GM21723 (cell line): ENCODE data around the gene TPRN.
"Not testable (repeated sequence)": the region's sequence is repeated elsewhere in the genome, so short reads cannot be mapped to it uniquely, and the experiment has no call there.

Experiments
- ATAC-seq: cut with Tn5 transposase; IDR thresholded peaks from one replicate; pipeline ENCODE4 v1.9.1; 2021; ENCODE audit warnings: mild to moderate bottlenecking, moderate library complexity; ENCODE audit not compliant: unreplicated experiment

Gene TPRN

GRCh38 chr9:137200311-137201204 is at the start of gene TPRN:
Gene TPRN (minus strand): TSS chr9:137200741. CDS start chr9:137200711, 30 bp downstream.
- peak; percentile 82 for ATAC-seq

DNA sequence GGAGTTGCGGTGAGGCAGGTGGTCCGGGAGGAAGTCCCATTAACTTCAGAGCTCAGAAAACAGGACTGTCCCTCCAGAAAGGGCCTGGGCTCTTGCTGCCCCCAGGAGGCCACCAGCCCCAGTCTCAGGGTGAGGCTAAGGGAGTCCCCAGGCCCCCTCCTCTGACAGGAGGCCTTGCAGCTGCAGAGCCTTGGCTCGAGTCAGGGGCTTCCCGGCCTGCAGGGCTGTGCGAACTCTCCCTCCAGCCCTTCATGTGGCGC is 47.3 kb upstream of the TPRN start:
- no peak for ATAC-seq

- no peak for ATAC-seq
These were observed 46.8 kb upstream of the TPRN start for GRCh38 chr9:137247135-137247915.

DNA sequence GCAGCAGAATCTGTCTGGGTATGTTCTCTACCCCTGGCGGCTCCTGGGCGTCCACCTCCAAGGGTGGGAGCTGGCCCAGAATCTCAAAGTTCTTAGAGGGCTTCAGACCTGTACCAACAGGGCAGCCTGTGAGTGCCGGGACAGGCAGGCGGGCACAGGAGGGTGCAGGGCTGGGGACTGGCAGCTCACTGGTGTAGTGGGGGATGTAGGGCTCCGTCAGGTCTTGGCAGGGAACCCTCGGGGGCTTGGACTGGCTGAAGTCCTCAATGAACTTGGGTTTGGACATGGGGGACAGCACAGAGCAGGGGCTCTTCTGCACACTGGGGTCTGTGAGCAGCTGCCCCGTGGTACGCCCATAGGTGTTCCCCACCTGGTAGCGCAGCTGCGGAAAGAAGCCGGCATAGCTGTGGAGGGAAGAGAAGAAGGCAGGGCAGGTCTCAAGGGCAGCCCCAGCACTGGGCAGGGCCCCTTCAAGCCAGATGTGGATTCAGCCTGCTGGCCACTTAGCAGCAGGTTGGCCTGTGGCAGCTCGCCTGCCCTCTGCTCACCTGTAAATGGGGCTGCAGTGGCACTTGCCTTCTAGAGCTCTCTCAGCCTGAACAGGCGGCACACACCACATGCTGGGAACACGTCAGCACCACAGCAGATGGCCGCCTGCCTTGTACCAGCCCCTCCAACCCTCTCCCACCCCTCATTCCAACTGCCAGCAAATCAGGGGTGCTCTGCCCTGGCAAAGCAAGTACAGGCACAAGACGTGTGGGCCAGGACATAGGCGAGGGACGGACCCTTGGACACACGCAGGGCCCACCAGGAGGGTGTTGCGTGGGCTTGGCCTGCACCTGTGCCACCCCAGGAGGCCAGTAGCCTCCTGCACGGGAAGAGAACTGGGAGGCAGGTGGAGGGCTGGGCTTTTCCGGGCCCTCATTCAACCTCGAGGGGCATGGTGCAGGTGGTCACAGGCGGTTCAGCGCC is 45.2 kb upstream of the TPRN start:
- ATAC-seq, result no peak

DNA sequence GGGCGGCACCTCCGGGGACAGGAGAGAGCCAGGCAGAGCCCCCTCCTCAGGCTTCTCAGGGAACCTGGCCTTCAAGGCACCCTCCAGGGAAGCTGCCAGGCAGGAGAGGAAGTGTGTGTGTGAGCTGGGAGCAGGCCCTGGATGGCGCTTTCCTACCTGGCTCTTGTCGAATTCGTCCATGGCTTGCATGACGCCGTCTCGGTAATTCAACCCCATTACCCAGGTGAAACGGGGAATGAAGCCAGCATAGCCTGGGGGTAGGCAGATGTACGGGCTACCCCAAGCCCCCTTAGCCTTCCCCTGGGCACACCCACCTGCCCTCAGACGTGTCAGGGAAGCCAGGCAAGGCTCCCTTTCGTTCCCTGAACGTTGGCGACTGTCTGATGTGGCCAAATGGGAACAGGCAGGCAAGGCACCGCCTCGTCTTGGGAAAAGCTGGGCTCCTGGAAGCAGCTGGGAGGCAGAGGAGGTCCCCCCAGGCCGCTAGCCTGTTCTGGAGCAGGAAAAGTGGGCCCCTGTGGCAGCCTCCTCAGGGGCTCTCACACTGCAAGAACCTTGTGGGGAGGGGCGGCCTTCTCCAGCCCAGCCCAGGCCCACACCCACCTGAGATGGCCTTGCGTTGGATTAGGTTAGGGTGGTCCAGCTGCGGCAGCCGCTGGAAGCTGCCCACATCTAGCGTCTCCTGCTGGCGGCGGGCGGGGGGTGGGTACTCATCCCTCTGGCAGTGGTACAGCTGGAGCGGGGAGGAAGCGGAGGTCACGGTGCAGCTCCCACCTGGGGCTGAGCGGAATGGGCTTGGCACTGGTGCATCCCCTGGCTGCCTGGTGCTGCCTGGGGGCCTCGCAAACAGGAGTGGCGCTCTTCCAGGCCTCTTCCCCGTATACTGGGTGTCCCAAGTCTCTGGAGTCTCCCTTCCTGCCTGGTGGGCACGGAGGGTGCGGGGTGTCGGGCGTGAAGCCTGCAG is 44.2 kb upstream of the TPRN start:
- no peak for ATAC-seq

DNA sequence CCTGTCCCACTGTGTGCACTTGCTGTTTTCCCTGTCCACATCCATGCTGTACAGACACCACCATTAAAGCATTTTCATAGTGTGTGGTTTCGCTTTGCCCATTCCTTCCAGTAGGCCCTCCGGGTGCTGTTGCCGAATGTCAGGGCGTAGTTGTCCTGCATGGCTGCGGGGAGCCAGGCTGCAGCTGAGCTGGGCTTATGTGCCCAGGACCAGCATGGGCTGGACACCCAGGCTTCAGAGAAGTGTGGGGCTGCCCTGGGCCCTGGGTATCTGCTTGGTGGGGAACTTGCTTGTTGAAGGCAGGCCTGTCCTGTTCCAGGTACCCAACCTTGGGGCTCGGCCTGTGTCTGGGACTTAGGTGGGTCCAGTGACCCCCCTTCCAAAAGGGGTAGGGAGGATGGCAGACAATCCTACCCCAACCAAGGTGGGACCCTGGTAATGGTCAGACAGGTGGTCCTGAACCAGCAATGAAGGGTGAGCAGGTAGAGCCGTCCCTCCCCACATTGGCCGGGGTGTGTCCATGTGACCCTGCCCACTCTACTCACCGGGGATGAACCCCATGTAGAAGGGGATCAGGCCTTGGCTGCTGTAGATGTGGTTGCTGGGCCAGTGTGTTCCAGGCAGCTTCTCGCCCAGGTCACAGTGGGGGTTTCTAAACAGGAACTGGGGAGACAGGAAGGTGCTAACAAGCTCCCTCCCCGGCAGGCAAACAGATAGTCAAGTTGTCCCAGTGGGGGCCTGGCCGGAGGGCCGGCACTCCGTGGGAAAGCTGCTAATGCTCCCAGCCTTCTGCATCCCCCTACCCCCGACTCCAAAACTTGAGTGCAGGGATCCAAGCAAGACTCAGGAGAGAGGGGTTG is 43.3 kb upstream of the TPRN start:
- no peak for ATAC-seq

DNA sequence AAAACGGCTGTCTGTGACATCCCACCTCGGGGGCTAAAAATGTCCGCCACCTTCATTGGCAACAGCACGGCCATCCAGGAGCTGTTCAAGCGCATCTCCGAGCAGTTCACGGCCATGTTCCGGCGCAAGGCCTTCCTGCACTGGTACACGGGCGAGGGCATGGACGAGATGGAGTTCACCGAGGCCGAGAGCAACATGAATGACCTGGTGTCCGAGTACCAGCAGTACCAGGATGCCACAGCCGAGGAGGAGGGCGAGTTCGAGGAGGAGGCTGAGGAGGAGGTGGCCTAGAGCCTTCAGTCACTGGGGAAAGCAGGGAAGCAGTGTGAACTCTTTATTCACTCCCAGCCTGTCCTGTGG is 42.7 kb upstream of the TPRN start:
- not testable (repeated sequence) for ATAC-seq

DNA sequence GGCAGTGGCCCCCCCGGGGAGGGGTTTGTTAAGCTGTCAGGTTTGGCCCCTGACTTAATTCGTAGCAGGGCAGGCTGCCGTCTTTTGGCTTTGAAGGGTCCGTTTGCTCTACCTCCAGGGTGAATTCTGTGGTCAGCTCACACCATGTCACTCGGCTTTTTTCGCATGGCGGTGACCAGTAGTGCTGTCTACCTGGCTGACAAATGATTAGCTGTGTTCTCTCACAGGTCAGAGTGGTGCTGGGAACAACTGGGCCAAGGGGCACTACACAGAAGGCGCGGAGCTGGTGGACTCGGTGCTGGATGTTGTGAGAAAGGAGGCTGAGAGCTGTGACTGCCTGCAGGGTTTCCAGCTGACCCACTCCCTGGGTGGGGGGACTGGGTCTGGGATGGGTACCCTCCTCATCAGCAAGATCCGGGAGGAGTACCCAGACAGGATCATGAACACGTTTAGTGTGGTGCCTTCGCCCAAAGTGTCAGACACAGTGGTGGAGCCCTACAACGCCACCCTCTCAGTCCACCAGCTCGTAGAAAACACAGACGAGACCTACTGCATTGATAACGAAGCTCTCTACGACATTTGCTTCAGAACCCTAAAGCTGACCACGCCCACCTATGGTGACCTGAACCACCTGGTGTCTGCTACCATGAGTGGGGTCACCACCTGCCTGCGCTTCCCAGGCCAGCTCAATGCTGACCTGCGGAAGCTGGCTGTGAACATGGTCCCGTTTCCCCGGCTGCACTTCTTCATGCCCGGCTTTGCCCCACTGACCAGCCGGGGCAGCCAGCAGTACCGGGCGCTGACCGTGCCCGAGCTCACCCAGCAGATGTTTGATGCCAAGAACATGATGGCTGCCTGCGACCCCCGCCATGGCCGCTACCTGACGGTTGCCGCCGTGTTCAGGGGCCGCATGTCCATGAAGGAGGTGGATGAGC is 42.0 kb upstream of the TPRN start:
- no peak for ATAC-seq

GRCh38 chr9:137241490-137242268 is 41.1 kb upstream of the TPRN start:
- ATAC-seq, result peak; percentile 11

GRCh38 chr9:137240841-137241489 is 40.4 kb upstream of the TPRN start, which contains the start of gene TUBB4B:
Gene TUBB4B (plus strand): TSS chr9:137241287. CDS start chr9:137241361, 74 bp downstream.
- peak; percentile 71 for ATAC-seq

DNA sequence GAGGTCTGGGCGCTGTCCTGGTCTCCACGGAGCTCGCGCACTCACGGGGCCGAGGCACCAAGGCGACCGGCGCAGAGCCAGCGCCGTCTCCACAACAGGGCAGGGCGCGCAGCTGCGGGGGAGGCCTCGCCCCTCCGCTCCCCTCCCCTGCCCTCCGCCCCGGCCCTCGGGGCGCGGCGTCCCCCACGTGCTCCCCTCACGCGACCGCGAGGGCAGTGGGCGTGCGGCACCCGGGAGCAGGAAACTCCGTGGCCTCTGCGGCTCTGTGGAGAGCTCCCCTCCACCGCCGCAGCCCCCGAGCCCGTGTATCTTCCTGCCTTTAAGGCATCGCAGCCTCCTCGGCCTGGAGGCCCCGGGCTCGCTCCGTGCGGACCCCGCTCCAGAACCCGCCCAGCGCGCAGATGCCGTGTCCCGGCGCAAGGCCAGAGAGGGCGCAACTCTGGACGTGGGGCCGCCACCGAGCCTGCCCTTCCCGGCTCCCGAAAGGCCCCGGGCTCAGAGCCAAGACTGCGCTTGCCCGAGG is 39.8 kb upstream of the TPRN start:
- ATAC-seq, result peak; percentile 22

DNA sequence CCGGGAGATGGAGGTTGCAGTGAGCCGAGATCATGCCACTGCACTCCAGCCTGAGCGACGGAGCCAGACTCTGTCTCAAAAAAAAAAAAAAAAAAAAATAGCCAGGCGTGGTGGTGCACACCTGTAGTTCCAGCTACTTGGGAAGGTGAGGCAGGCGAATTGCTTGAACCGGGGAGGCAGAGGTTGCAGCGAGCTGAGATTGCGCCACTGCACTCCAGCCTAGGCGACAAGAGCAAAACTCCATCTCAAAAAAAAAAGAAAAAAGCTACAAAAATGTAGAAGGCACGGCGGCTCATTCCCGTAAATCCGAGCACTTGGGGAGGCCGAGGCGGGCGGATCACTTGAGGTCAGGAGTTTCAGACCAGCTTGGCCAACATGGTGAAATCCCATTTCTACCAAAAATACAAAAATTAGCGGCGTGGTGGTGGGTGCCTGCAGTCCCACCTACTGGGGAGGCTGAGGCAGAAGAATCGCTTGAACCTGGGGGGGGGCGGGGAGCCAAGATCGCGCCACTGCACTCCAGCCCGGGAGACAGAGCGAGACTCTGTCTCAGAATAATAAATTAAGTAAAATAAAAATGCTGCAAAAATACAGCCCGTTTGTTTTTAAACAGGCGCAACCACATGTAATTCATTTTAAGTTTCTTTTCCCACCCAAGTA is 39.1 kb upstream of the TPRN start:
- not testable (repeated sequence) for ATAC-seq

GRCh38 chr9:137237759-137238726 is 37.5 kb upstream of the TPRN start:
- no peak for ATAC-seq

- ATAC-seq, result no peak
These were observed 36.4 kb upstream of the TPRN start for GRCh38 chr9:137236936-137237421.
